Measurements from ENCODE around the gene DPYSL3.

DNA sequence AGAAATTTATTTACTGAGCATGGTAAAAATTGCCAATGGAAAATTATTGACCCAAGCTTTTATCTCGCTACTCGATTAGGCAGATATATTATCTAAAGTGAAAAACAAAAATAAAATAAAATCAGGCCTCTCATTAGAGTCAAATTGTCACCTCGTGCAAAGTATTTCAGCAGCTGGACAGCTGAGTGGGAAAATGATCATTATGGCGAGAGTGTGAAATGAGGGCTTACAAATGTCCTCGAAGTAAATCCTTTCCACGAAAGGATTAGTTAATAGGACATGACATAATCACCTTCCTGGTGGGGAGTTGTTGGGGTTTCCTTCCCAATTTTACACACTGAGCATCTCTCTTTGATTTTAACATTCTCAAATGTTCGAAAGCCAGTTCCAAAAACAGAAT, 5.4 kb upstream of the DPYSL3 start:
- TF ChIP-seq, protein P1, sequence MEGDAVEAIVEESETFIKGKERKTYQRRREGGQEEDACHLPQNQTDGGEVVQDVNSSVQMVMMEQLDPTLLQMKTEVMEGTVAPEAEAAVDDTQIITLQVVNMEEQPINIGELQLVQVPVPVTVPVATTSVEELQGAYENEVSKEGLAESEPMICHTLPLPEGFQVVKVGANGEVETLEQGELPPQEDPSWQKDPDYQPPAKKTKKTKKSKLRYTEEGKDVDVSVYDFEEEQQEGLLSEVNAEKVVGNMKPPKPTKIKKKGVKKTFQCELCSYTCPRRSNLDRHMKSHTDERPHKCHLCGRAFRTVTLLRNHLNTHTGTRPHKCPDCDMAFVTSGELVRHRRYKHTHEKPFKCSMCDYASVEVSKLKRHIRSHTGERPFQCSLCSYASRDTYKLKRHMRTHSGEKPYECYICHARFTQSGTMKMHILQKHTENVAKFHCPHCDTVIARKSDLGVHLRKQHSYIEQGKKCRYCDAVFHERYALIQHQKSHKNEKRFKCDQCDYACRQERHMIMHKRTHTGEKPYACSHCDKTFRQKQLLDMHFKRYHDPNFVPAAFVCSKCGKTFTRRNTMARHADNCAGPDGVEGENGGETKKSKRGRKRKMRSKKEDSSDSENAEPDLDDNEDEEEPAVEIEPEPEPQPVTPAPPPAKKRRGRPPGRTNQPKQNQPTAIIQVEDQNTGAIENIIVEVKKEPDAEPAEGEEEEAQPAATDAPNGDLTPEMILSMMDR (IDR thresholded peaks at IDR 0.05; ENCODE audit: insufficient read depth, low read length): no peak
- TF ChIP-seq POLR2AphosphoS5 (IDR thresholded peaks at IDR 0.05; ENCODE audit: low read depth): no peak
